GM18519 (cell line): ENCODE results near the gene TPSB2.
"Not testable (repeated sequence)": the region's sequence is repeated elsewhere in the genome, so short reads cannot be mapped to it uniquely, and the experiment has no call there.

ENCODE experiments used
- ATAC-seq: cut with Tn5 transposase; IDR thresholded peaks from one replicate; pipeline ENCODE4 v1.9.1; 2021; ENCODE audit warnings: mild to moderate bottlenecking, moderate library complexity; ENCODE audit not compliant: unreplicated experiment, low FRiP score

Gene TPSB2

DNA sequence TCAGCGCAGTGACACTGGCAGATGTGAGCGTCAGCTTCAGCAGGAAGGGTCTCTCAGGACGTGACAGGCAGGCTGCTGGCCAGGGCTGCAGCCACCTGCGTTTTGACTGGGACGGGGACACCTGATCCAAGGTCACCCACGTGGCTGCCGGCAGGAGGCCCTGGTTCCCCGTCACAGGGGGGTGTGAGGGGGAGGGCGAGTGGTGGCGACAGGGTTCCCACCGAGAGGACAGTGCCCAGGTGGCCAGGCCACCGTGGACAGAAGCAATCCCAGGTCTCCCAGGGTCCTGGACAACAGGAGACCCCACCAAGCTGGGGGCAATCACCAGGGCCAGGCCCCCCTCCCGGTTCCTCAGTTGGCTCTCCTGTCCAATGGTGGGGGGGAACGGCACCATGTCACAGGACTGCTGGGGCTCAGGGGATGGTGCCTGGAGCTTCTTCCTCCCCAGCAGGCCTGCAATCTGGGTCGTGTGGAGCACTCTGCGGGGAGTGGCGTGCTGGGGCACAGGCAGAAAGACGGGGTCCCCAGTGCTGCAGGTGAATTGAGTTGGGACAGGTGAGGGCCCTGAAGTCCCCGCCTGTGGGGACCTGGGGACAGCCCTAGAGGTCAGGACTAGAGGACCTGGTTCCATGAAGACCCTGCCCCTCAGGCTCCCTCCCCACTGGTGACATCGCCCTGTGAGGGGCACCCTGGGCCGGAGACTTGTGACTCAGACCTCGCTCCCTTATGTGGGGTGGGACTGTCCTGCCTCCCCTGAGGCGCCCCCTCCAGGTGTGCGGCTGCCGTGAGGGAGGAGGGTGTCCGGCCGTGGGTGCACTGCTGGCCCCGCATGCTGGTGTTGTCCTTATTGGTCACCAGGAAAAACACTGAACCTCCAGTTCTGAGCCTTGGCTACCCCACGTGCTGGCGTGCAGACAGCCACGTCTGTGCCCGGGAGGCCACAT lies 14.2 kb upstream of the TPSB2 start:
- not testable (repeated sequence) for ATAC-seq

DNA sequence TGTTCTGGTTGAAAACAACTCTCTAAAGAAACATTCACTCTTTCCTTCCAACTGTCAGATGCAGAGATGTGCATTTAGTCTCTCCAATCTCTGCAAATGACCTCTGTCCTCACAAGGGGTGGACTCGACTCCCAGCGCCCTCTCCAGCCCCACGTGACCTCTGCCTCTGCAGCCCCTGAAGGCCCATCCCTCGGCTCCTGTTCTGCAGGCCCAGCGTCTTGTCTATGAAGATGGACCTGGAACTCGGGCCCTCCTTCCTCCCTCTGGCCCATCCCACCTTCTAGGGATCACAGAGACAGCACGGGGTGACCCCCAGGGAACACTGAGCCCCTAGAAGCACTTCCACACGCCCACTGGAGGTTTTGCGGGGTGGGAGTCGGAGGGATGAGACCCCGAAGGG lies 13.4 kb upstream of the TPSB2 start:
- ATAC-seq, result not testable (repeated sequence)

DNA sequence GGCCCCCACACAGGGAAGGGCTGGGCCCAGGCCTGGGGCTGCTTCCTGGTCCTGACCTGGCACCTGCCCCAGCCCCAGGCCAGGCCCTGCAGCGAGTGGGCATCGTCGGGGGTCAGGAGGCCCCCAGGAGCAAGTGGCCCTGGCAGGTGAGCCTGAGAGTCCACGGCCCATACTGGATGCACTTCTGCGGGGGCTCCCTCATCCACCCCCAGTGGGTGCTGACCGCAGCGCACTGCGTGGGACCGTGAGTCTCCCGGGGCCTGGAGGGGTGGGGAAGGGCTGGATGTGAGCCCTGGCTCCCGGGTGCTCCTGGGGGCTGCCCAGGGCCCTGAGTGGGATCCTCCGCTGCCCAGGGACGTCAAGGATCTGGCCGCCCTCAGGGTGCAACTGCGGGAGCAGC lies 11.1 kb upstream of the TPSB2 start:
- ATAC-seq, result not testable (repeated sequence)

DNA sequence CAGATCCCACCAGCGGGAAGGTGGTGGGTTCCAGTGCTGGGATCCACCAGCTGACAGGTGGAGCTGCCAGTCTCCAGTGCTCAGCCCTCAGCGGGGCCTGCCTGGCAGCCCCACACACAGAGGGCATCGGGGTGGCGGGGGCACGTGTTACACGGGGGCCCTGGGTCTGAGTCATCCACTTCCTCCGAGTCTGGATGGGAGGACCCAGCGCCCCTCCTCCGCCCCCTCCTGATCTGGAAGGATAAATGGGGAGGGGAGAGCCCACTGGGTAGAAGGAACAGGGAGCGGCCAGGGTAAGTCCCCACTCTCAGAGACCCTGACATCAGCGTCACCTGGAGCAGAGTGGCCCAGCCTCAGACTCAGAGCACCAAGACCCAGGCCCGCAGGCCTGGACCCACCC lies 10.5 kb upstream of the TPSB2 start, which contains the start of gene TPSAB1:
Gene TPSAB1, plus strand, starts transcription at position 270 of the 400 bp plus-strand sequence. CDS start 234 bp downstream, outside the sequence.
- not testable (repeated sequence) for ATAC-seq

DNA sequence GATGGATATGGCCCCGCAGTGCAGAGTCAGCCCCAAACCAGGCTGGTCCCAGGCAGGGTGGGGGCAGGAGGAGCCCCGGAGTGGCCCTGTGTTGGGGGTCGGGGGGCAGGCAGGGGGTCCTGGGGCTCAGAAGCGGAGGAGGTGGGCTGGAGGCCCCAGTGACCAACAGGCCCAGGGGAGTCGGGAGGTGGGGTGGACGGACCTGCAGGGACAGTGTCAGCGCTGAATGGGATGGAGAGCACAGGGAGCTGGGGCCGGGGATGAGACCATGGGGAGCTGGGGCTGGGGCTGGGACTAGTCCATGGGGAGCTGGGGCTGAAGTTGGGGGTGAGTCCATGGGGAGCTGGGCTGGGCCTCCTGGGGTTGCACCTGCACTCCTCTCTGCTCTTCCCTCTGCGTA lies 9.6 kb upstream of the TPSB2 start:
- ATAC-seq, result not testable (repeated sequence)

DNA sequence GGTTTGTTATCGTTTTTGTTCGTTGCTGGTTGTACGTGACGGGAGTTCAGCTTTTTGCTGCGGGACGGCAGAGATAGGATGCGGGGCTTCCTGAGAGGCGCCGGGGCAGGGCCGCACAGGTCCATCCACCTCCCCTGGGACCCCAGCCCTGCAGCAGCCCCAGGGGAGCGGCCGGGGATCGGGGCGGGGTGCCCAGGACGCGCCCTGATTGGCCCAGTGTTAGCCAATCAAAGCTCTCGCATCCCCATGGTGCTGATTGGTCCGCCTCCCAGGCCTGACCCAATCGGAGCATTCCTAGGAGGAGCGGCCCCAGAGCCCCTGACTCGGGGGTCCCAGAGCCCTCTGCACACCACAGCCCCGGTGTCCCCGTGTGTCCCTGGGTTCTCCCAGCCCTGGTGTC lies 8.9 kb upstream of the TPSB2 start:
- not testable (repeated sequence) for ATAC-seq

DNA sequence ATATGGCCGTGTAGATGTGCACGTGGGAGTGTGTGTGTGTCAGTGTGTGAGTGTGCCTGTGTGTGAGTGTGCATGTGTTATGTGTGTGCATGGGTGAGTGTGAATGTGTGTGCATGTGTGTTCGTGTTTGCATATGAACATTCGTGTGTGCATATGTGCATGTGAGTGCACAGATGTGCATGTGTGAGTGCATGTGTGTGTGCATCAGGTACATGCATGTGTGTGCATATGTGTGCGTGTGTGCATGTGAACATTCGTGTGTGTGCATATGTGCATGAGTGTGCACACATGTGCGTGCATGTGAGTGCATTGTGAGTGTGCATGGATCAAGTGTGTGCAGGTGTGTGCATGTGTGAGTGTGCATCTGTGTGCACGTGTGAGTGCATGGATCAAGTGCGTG lies 8.0 kb upstream of the TPSB2 start:
- no peak for ATAC-seq

DNA sequence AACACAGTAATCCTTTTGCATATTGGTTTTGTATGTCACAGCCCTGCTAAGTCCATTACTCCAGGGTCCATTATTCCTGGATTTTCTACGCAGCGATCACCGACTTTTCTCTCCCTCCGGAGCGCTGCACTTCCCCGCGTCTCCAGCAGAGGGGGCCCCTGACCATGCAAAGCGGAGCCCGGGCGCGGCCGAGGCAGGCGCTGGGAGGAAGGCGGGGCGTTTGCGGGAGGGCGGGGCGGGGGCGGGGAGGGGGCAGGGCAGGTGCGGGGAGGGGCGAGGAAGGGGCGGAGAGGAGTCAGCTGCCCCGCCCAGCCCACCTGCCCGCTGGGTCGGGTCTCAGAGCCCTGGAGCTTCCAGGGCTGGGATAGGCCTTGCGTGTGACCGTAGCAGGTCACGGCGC lies 6.7 kb upstream of the TPSB2 start:
- not testable (repeated sequence) for ATAC-seq

DNA sequence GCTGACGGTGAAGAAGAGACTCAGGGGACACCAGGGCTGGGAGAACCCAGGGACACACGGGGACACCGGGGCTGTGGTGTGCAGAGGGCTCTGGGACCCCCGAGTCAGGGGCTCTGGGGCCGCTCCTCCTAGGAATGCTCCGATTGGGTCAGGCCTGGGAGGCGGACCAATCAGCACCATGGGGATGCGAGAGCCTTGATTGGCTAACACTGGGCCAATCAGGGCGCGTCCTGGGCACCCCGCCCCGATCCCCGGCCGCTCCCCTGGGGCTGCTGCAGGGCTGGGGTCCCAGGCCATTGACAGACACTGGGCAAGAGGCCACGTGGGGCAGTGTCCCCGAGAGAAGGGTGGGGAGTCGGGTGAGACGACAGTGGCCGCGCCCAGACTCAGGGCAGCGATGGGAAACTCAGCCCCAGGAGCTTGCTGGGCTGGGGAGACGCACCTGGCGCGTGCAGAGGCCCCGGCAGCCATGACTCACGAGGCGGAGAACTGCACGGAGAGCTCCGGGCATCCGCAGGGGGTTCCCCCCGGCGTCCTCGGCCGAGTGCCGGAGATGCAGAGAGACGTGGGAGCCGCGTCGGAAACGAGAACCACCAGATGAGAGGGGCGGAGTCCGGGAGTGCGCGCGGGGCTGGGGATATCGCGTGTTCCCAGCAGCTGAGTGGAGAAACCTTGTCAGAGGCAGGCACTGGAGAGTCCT lies 2.2 kb upstream of the TPSB2 start:
- ATAC-seq, result not testable (repeated sequence)

DNA sequence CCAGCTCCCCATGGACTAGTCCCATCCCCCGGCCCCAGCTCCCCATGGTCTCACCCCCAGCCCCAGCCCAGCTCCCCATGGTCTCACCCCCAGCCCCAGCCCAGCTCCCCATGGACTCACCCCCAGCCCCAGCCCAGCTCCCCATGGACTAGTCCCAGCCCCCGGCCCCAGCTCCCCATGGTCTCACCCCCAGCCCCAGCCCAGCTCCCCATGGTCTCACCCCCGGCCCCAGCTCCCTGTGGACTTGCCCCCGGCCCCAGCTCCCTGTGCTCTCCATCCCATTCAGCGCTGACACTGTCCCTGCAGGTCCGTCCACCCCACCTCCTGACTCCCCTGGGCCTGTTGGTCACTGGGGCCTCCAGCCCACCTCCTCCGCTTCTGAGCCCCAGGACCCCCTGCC lies 1.3 kb upstream of the TPSB2 start:
- ATAC-seq, result not testable (repeated sequence)

DNA sequence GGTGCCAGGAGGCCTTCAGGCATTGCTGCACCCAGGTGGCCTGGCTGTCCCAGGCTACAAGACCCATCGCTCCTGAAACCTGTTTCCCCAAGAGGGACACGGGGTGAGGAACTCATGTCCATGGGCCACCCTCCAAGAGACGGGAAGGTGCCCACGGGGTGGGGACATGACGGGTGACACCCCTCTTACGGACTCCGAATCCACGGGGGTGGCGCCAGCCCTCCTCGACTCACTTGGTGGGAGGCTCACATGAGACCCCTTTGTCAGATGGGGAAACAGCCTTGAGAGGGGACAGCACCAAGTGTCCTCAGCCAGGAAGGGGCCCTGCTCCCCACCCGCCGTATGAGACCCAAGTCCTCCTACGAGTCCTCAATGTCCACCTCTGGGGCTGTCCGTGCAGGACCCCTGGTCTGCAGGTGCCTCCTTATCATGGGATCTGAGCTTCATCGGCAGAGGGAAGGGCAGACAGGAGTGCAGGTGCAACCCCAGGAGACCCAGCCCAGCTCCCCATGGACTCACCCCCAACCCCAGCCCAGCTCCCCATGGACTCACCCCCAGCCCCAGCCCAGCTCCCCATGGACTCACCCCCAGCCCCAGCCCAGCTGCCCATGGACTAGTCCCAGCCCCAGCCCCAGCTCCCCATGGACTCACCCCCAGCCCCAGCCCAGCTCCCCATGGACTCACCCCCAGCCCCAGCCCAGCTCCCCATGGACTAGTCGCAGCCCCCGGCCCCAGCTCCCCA lies 658 bp upstream of the TPSB2 start:
- not testable (repeated sequence) for ATAC-seq

DNA sequence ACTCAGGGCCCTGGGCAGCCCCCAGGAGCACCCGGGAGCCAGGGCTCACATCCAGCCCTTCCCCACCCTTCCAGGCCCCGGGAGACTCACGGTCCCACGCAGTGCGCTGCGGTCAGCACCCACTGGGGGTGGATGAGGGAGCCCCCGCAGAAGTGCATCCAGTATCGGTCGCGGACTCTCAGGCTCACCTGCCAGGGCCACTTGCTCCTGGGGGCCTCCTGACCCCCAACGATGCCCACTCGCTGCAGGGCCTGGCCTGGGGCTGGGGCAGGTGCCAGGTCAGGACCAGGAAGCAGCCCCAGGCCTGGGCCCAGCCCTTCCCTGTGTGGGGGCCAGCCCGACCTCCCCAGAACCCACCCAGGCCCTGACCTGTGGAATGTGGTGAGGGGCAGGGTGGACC lies 508 bp downstream of the TPSB2 start:
- ATAC-seq, result not testable (repeated sequence)

DNA sequence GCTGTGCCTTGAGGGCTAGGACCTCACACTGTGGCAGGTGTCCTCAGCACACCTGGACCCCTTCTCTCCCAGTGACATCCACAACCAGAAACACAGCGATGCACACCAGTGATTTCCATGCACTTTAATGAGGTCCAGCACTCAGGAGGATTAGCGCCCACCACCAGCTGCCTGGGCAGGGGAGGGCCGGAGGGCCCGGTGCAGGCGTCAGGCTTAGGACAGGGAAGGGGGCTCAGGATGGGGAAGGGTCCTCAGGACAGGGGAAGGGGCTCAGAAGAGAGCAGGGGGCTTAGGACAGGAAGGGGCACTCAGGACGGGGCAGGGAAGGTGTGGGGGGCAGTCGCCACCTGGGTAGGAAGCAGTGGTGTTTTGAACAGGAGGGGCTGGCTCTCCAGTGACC lies 1.8 kb downstream of the TPSB2 start:
- ATAC-seq, result not testable (repeated sequence)

DNA sequence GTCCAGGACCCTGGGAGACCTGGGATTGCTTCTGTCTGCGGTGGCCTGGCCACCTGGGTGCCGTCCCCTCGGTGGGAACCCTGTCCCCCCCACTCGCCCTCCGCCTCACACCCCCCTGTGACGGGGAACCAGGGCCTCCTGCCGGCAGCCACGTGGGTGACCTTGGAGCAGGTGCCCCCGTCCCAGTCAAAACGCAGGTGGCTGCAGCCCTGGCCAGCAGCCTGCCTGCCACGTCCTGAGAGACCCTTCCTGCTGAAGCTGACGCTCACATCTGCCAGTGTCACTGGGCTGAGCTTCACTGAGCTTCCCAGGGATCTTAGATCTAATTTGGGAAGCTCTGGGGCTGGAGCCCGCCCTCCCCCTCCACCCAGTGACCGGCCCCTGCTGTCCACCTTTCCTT lies 3.3 kb downstream of the TPSB2 start:
- ATAC-seq, result not testable (repeated sequence)

DNA sequence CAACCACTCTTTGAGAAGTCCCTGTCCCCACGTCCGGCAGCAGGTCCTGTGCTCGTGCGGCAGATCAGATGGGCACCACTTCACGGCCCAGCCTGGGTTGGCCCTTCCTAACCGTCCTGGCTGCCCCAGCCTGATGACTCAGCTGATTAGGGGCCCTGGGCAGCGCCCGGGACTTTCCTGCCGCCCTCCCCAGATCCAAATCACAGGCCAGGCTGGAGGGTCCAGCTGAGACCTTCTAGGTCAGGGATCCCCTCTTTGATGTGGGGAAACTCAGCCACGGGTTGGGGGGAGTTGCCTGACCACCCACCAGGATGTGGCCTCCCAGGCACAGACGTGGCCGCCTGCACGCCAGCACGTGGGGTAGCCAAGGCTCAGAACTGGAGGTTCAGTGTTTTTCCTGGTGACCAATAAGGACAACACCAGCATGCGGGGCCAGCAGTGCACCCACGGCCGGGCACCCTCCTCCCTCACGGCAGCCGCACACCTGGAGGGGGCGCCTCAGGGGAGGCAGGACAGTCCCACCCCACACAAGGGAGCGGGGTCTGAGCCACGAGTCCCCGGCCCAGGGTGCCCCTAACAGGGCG lies 4.2 kb downstream of the TPSB2 start:
- not testable (repeated sequence) for ATAC-seq

DNA sequence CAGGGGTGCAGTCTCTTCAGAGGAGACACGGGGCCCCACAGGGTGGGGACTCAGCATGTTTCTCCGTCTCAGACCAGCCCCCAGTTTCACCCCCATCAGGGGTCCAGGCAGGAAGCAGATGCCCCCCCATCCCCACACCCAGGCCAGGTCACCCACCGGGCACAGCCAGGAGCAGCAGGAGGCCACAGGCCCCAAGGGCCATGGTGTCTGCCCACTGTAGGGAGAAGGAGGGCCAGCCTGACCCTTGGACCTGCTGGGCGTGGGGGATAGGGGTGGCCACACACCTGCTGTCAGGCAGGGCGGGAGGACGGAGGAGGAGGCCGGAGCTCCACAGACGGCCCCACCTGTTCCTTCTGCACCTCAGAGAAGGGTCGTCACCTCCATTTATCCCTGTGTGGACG lies 4.9 kb downstream of the TPSB2 start, which contains the start of gene TPSG1:
Gene TPSG1, minus strand, starts transcription at position 218 of the 401 bp plus-strand sequence. Its CDS starts 16 bp downstream, at position 202.
- ATAC-seq, result no peak

DNA sequence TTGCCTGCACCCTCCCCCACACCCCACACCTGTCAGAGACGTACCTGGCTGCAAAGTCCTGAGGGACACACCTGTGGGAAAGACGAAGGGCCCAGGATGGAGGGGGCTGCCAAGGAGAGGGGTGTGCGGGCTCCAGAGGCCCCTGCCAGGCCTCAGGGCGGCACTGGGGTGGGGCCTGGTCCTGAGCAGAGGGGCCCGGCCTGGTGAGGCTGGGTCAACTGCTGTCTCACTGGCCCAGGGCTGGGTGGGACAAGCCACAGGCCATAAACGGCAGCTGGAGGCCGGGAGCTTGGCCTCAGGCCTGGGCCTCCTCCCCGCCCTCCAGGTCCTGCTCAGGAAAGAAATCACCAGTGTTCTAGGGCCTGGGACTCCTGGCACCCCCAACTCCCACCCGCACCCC lies 5.4 kb downstream of the TPSB2 start:
- ATAC-seq, result no peak

DNA sequence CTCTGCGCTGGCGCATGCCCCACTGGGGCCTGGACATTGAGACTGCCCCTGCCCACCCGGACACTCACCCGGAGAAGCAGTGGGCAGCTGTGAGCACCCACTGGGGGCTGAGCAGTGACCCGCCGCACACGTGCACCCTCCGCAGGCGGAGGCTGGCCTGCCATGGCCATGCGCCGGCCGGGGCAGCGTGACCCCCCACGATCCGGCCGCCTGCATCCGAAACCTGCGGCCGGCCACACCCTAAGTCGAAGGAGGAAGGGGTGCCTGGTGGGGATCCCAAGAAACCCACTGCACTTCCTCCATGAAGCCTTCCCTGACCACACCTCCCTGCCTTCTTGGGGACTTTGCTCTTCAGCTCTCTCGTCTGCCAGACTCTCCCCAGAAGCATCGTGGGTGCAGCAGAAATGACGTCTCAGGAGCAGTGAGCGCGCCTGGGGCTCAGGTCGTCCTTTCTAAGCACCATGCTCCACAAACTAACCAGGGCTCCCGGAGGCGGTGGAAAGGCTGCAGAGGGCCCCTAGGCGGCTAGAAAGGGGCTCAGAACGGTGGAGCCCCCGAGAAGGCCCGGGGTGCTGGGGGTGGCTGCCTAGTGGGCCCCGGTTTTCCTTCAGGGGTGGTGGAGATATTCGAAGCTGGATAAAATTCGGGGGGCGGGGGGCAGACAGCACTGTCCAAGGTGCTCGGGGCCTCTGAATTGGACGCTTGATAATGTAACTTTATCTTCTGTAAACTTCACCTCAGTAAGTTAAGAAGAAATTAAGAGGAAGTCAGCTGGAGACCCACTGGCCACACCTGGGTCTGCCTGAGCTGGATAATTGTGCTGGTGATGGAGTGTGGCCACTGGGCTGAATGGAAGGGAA lies 6.4 kb downstream of the TPSB2 start:
- ATAC-seq, result no peak
